SW480 (cell line): Measurements from ENCODE around the gene NEURL1.

Experiments
- DNase-seq: peaks from one replicate; pipeline ENCODE4 v3.0.0-alpha.2; 2016; ENCODE audit warnings: low spot score

The NEURL1 gene

GRCh38 chr10:103493362-103493915 is at the start of gene NEURL1:
NEURL1 (plus strand) TSS chr10:103493705; CDS start chr10:103494388, 683 bp downstream.
- peak; percentile 12 for DNase-seq

- no peak for DNase-seq
Observed at GRCh38 chr10:103444478-103444877, 49.0 kb upstream of the NEURL1 start.

GRCh38 chr10:103445366-103445765 is 48.1 kb upstream of the NEURL1 start:
- no peak for DNase-seq

GRCh38 chr10:103445767-103446567 is 47.5 kb upstream of the NEURL1 start:
- no peak for DNase-seq

- no peak for DNase-seq
Observed at GRCh38 chr10:103447187-103447586, 46.3 kb upstream of the NEURL1 start.

- DNase-seq, result no peak
Observed at GRCh38 chr10:103448746-103449145, 44.8 kb upstream of the NEURL1 start.

- no peak for DNase-seq
Observed at GRCh38 chr10:103449208-103450144, 44.0 kb upstream of the NEURL1 start.

GRCh38 chr10:103450201-103450695 is 43.3 kb upstream of the NEURL1 start:
- no peak for DNase-seq

GRCh38 chr10:103451091-103451813 is 42.3 kb upstream of the NEURL1 start:
- DNase-seq, result peak; percentile 64

GRCh38 chr10:103451831-103452505 is 41.5 kb upstream of the NEURL1 start, which contains the start of gene CALHM2:
CALHM2 (minus strand) TSS chr10:103452370; CDS start chr10:103449941, 2,429 bp downstream.
- DNase-seq, result peak; percentile 27

- no peak for DNase-seq
Observed at GRCh38 chr10:103452506-103453230, 40.8 kb upstream of the NEURL1 start.

- no peak for DNase-seq
Observed at GRCh38 chr10:103454026-103454425, 39.5 kb upstream of the NEURL1 start.

GRCh38 chr10:103455235-103455634 is 38.3 kb upstream of the NEURL1 start:
- no peak for DNase-seq

- DNase-seq, result no peak
Observed at GRCh38 chr10:103456074-103456660, 37.3 kb upstream of the NEURL1 start.

- DNase-seq, result no peak
Observed at GRCh38 chr10:103457176-103457712, 36.3 kb upstream of the NEURL1 start.

GRCh38 chr10:103457896-103458583 is 35.5 kb upstream of the NEURL1 start:
- DNase-seq, result no peak

GRCh38 chr10:103458720-103459119 is 34.8 kb upstream of the NEURL1 start, which contains the start of gene CALHM1:
CALHM1 (minus strand) TSS chr10:103458900; CDS start chr10:103458751, 149 bp downstream.
- peak; percentile 79 for DNase-seq

- no peak for DNase-seq
Observed at GRCh38 chr10:103459615-103460014, 33.9 kb upstream of the NEURL1 start.

GRCh38 chr10:103463499-103463898 is 30.0 kb upstream of the NEURL1 start:
- DNase-seq, result no peak
